Femur (tissue), 1 donor: ENCODE measurements around the gene TICAM2.
"Not testable (repeated sequence)": the region's sequence is repeated elsewhere in the genome, so short reads cannot be mapped to it uniquely, and the experiment has no call there.

Source experiments
- DNase-seq: peaks from one replicate; pipeline ENCODE4 v3.0.0-alpha.2; 2017

The TICAM2 gene, protein sequence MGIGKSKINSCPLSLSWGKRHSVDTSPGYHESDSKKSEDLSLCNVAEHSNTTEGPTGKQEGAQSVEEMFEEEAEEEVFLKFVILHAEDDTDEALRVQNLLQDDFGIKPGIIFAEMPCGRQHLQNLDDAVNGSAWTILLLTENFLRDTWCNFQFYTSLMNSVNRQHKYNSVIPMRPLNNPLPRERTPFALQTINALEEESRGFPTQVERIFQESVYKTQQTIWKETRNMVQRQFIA

DNA sequence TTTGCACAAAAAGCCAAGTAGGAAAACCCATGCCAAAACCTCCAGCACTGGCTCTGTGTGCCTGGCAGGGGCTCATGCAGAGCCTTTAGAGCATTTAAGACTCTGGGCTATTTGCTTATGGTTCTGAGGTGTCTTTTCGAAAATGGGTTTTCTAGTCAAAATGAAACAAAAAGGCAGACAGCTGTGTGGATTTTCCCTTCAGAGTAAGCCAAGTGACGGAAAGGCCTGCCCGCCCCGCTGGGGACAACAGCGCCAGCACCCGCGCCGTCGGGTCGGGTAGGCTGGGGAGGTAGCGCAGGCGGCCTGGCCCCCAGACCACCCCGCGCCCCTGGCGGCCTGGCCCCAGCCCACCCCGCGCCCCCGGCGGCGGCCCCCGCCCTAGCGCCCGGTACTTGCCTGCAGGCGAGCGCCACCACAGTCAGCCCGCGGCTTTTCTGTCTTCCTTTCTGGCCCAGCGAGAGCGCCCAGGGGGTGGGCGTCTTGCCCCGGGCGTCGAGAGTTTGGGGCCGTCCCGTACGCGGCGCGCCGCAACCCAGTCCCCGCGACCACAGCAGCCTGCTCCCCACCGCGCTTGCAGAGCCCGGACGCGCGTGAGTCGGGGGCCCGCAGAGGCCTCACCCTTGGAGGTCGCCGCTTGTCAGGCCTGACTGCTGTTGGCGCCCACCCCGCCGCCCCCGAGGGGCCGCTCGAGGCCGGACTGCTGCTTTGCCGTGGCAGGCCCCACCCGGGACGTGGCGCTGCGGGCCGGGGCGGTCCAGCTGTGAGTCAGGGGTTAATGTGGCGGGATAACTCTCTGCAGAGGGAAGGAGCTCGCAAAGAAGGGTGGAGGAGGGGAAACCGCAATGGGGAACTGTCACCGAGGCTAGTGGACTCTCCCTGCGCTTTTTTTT is at the start of gene TICAM2:
TSS of gene TICAM2 (minus strand) at position 779 of the 890 bp plus-strand sequence. CDS start 21,223 bp downstream, outside the sequence.
- DNase-seq: peak; percentile 83

DNA sequence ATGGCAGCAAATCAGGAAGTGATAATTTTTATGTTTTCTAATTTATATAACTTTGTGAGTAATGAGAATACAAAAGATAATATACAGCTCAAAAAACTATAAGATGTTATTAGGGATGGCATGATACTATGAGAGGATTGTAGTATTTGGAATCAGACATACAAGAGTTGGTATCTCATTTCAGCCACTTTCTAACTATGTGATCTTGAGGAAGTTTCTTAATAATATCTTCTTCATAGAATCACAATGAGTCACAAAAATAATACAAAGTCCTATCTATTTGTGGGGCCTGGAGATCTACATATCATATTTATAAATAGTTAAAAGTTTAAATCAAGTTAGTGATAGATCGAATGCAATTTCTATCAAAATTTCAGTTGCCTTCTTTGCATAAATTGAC is 47.3 kb upstream of the TICAM2 start:
- DNase-seq: no peak

DNA sequence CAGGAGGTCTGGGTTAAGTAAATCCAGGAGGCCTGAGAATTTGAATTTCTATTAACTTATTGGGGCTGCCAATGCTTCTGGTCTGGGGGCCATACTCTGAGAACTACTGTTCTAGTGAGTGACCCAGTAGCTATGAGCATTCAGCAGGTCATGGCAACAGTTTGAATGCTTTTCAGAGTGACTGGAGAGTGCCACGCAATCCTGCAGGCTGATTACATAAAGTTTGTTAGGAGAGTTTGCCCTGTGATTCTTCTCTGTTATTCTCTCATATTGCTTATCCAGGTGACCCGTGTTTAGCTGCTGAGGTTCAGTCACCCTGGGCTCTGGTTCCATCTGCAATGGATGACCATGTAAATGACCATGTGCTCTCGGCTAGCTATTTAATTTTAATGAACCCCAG is 45.8 kb upstream of the TICAM2 start:
- no peak for DNase-seq

DNA sequence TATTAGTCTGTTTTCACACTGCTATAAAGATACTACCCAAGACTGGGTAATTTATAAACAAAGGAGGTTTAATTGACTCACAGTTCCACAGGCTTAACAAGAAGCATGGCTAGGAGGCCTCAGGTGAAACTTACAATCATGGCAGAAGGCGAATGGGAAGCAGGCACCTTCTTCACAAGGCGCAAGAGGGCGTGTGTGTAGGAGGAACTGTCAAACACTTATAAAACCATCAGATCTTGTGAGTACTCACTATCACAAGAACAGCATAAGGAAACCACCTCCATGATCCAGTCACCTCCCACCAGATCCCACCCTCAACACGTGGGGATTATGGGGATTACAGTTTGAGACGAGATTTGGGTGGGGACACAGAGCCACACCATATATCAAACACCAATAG is 43.1 kb upstream of the TICAM2 start:
- DNase-seq: not testable (repeated sequence)

DNA sequence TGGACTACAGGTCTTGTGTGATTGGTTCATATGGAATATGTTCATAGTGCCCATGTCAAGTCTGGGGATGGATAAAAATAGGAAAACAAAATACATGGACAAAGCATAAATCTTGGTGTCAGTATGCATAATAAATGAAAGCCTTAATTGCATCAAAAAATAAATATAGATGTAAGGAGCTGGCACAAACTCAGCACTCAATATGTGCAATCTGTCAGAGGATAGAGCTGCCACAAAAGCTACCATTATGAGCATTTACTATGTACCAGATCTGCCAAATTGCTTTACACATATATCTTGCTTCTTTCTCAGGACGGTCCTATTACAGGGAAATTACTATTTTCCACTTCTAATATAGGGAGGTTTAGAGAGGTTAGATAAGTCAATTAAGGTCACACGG is 41.8 kb upstream of the TICAM2 start:
- DNase-seq: no peak

DNA sequence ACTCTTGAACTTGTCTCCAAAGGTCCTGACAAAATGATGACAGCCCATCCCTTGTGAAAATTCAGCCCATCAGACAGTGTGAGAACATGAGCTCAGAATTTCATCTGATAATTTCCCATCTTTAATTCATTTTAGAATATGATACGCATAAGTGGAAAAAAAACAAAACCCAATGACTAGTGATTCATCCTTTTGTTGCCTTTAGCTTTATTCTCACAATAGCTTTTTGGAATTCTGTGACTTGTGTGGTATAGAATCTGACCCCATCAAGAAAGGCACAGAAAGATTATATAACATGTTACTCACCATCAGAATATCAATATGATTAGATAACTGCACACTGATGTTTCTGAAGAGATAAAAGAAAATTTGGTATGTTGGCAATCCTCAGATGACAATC is 39.7 kb upstream of the TICAM2 start:
- no peak for DNase-seq

DNA sequence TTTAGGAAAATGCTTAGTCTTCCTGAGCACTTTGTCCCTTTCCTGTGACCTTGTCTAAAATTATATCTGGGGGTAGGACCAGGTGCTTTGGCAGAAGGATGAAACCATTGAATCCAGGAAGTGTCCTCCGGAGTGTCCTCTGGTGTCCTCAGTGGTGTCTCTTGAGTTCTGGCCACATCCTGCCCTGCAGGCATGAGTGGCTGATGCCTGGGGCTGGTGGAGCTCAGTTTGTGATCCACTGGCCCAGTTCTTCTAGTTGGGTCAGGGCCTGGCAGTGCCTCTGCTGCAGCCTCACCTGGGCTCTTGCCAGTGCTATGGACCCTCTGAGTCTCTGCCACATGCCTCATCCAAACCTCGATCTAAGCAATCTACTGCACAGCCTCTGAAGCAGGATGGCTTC is 38.0 kb upstream of the TICAM2 start:
- DNase-seq: no peak

DNA sequence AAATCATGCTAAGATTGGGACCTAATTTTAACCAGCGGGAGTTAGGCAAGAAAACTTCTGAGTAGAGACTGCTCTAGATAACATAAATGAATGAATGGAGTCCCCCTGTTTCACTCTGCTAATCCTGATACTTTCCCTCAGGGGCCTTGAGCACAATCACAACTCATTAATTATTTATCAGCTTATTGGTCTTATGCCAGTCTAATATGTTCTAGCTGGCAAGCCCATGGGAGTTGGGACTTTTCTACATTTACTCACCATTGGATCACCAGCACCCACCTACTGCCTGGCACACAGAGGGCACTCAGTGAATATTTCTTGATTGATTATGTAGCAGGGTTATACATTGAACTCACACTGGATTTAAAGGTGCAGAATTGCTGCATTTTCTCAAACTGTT is 37.1 kb upstream of the TICAM2 start:
- no peak for DNase-seq

DNA sequence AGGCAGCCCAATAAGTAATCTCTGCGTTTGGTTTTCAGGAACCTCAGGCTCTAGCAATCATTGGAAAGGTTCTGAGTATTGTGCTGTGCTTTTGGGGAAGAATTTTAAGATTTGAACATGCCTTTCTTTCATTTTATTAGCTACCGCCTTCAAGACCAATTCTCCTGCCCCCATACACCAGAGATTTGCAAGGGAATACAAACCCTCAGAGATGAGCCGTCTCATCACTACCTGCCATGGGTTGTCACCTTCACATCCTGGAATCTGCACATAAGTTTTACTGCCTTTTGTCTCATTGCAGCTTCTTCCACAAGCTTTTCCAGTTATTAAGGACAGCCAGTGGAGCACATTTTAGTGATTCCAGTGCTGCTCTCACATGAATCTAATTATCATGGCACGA is 35.2 kb upstream of the TICAM2 start:
- no peak for DNase-seq

DNA sequence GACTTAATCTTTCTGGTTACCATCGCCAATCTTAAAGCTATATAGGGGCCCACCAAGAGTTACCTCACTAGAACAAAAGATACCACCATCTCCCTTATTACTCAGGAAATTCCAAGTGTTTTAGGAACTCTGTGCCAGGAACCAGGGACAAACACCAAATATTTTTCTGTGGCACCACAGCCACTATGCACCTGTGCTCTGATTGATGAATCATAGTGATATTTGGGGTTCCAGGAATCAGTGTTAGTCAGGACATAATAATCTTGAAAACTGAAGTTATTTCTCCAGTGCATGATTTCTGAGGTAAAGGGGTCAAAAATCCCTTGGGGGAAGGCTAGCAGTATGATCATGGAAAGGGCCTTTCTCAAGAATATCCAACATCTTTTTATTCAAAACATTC is 33.7 kb upstream of the TICAM2 start:
- no peak for DNase-seq

DNA sequence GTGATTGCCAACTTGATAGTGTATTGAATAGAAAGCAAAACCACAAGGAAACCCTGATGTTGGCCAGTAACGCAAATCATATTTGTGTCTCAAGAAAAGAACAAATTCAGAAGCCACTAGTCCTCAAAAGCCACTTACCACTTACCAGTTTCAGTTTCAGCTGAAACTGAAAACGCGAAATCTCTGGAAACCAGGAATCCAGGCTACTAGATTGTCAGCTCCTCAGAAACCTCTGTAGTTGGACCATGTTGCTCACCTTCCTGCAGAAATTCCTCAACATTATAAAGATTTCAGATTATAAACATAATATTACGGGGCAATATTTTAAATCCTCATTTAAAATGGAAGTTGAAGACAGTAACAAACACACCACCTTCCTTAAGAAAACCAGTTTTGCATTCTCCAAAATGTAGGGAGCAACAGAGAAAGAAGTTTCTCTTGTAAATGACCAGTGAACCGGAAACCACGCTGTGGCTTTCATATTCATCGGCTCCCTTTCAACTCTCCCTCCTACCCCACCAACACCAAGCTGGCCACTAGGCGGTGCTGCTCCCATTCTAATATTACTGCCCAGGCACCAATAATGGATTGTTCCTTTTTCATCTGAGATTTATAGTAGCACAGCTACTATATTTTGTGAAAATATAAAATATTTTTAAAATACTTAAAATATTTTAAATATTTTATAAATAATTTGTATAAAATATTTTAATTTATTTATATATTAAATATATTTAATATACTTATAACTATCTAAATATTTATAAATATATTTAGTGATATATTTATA is 32.3 kb upstream of the TICAM2 start:
- DNase-seq: peak; percentile 93

DNA sequence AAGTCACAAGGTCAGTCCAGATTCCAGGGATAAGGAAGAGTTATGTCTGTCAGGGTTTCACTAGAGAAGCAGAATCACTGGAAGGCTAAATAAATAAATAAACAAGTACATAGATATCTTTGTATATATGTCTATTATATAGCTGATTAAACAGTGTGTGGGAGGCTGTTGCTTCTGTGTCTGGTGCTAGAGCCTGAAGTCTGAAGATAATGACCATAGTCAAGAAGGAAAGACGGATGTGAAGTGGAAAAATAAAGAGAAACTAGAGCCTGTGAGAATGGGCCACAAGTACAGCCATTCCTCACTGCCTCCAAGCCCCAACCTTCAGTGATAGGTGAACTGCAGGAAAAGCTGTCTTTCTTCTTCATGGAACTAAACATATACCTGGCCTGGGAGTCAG is 27.6 kb upstream of the TICAM2 start:
- no peak for DNase-seq

DNA sequence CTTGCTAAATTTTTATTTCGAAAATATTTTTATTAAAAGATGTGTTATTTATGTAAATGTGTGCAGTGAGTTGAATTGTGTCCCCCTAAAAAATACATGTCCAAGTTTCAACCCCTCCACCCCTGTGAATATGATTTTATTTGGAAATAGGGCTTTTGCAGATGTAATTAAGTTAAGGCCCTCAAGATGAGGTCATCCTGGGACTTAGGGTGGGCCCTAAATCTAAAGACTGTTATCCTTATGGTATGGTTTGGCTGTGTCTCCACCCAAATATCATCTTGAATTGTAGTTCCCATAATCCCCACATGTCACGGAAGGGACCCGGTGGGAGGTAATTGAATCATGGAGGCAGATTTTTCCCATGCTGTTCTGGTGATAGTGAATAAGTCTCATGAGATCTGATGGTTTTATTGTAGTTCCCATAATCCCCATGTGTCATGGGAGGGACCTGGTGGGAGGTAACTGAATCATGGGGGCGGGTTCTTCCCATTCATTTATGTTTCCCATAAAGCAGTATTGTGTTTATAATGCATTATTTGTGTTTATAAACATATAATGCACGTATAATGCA is 25.1 kb upstream of the TICAM2 start:
- no peak for DNase-seq

DNA sequence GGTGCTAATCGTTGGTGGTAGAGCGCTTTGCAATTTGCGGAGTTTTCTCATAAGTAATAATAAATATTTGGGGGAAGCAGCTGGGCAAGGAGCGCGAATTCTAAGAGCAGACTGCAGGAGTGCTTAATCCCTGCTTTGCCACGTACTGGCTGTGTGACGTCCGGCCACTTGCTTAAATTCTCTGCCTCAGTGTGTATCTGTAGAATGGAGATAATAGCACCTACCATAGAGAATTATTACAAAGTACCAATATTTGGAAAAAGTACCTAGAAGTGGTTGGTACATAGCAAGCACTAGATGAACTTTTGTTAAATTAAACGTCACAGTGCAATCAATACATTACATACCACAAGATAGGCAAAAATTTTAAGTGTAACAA is 24.2 kb upstream of the TICAM2 start:
- no peak for DNase-seq

DNA sequence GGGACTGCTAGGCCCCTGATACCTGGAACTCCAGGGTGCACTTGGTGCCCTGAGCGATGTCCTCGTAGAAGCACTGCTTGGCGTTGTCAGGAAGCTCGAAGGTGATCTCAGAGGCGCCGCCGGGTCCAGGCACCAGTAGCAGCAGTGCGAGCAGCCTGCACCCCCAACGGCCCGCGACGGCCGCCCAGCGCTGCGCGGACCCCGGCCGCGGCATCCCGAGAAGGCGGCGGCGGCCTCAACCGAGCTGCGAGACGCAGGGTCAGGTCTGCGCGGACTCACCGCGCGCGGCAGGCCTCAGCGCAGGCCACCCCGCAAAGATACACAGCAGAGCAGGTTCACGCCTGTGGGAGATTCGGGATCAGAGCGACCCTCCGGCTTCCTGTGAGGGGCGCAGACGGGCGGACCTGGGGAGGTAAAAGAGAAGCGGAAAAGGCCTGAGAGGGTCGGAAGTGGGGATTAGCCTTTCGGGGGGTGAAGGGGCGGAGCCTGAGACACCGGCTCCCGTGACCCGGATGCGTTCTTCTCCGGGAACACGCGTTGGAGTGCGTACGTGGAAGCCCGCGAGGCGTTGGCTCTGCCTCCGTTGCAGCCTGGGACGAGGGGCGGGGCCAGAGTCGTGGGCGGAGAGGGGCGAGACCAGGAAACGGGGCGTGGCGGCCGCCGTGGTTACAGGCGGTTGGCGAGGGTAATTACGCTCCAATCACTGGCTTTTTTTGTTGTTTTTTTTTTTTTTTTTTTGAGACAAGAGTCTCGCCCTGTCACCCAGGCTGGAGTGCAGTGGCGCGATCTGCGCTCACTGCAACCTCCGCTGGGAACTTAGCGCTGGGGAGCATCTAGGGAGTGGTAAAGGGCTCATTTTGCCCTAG is 23.5 kb upstream of the TICAM2 start, which contains the start of gene TMED7:
TSS of gene TMED7 (minus strand) at position 458 of the 866 bp plus-strand sequence. CDS start at position 214, 244 bp downstream.
- peak; percentile 100 for DNase-seq

DNA sequence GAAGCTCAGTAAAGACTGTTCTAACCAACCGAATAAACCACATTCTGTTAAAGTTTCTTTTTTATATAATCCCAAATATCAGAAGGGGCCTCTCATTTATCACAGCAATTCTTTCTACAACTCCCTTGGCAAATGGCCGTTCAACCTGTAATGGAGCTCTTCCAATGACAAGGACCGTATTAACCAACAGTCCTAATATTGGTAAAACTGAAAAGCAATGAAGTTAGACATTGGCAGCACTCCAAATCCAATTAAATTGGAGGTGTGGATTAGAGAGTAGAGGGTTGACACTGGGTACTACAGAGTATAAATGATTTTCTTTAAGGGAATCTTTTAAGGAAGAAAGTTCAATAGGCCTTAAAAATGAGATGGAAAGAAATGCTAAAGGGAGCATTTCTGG is 22.7 kb upstream of the TICAM2 start:
- DNase-seq: no peak

DNA sequence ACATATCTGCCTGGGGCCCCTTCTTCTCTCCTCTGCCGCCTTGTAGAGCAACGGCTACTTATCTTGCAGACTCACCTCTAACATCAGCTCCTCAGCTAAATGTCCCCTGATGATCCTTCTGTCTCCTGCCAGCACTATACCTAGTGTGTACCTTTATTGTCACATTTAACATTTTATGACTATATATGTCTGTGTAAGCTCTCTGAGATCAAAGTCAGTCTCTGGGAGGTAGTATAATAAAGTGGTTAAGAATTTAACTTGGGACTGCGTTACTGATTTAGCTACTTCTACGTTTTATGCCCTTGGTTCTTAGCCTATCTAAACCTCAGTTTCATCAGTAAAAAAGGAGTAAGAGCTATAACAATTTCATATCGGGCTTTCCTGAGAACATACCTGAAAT is 21.4 kb upstream of the TICAM2 start:
- DNase-seq: no peak

DNA sequence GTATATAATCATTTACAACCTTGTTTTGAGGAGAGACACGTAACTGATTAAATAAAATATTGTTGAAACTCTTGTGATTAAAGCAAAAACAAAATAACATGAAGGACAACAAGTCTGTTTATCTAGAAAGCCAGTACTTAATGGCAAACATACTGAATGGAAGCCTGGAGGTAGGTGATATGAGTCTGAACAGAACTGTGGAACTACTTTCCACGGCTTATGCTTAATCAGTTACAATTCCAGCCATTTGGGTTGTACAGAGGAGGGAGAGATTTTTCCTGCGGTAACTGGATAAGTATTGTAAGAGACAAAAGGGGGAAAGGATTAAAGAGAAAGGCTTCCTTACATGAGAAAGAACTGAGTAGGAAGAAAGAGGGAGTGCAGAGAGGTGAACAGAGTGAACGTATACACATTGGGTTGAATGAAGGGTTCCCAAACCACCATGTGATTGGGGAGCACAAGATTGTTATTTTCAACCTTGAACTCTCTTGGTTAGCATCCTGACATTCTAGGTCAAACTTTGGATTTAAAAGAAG is 19.2 kb upstream of the TICAM2 start:
- DNase-seq: no peak

DNA sequence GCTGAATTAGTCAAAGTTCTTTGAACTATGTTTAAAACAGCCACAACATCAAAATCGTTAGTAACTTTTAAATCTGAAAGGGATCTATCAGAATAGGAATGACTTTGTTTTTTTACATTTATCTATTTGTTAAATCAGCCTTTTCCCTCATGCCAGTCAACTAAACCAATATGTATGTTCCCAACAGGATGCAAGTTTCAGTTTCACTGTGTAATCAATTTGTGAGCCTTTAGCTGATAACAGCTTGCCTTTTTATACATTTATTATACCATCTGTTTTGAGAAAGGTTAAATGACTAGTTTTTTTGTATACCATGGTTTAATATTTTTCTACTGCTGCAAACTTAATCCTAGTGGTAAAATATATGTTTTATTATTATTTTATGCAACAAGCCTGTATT is 14.6 kb upstream of the TICAM2 start:
- no peak for DNase-seq

DNA sequence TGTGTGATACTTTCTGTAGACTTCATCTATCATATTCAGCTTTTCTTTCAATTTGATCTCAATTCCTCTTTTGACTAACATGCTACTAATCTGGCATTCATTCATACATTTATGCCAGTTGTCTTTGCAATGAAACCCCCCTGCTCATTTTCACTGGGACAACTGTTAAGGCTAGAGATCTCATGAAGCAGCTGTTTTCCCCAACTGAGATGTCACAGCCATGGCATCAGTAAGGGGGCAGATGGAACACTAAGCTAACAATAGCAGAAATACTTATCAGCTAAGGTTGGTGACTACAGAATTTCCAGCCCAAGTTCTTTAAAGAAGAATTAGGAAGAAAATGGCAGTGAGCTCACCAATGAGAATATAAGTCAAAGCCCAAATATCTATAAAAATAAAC is 14.2 kb upstream of the TICAM2 start:
- no peak for DNase-seq

DNA sequence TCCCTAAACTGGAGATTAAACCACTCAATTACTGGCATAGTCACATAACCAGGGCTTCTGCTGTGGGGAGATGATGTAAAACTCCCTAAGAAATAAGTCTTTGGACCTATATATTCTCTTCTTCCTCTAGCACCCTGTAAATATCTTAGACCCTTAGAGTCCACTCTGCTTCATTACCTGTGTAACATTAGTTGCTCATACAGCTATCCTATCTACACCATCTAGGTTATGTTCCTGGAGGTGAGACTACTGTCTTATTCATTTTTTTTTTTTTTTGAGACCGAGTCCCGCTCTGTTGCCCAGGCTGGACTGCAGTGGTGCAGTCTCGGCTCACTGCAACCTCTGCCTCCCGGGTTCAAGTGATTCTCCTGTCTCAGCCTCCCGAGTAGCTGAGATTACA is 9.6 kb upstream of the TICAM2 start:
- DNase-seq: no peak

DNA sequence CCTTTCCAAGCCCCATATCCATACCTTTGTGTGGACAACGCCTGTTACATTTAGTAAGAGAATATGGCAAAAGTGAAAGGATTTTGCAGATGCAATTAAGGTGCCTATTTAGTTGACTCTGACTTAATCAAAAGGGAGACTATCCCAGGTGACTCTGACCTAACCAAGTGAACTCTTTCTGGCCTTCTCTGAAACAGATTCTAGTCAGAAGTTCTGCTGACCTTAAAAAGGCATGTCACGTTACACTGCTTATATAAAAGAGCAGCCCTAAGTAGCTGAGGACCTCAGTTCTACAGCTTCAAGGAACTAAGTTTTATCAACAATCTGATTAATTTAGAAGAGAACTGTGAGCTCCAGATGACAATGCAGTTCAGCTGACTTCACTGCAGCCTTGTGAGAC is 5.7 kb upstream of the TICAM2 start:
- no peak for DNase-seq
